Amniotic stem cell (primary cell): ENCODE measurements around the gene FAM53C.
"Not testable (repeated sequence)": the region's sequence is repeated elsewhere in the genome, so short reads cannot be mapped to it uniquely, and the experiment has no call there.

Source experiments
- DNase-seq: peaks from one replicate; lab custom pipeline; 2025; lab: John Stamatoyannopoulos, UW

FAM53C gene

GRCh38 chr5:138337685-138338410 is at the start of gene FAM53C:
FAM53C (plus strand) TSS chr5:138338266; CDS start chr5:138341336, 3,070 bp downstream.
- DNase-seq: peak; percentile 86

- DNase-seq: no peak
Observed at GRCh38 chr5:138289296-138289695, 48.8 kb upstream of the FAM53C start.

- DNase-seq: no peak
Observed at GRCh38 chr5:138303372-138303771, 34.7 kb upstream of the FAM53C start.

- no peak for DNase-seq
Observed at GRCh38 chr5:138305797-138306196, 32.3 kb upstream of the FAM53C start.

GRCh38 chr5:138315751-138316278 is 22.3 kb upstream of the FAM53C start:
- DNase-seq: no peak

- no peak for DNase-seq
Observed at GRCh38 chr5:138316355-138316754, 21.7 kb upstream of the FAM53C start.

GRCh38 chr5:138318211-138318610 is 19.9 kb upstream of the FAM53C start:
- not testable (repeated sequence) for DNase-seq

- DNase-seq: no peak
Observed at GRCh38 chr5:138330813-138331448, 7.1 kb upstream of the FAM53C start.

- DNase-seq: peak; percentile 98
Observed at GRCh38 chr5:138331449-138332368, 6.4 kb upstream of the FAM53C start, which contains the start of gene CDC25C. CDC25C (minus strand) TSS chr5:138331804; CDS start chr5:138331180, 624 bp downstream.

GRCh38 chr5:138334867-138335447 is 3.1 kb upstream of the FAM53C start:
- no peak for DNase-seq

- DNase-seq: peak; percentile 75
Observed at GRCh38 chr5:138336952-138337684, 948 bp upstream of the FAM53C start.

- no peak for DNase-seq
Observed at GRCh38 chr5:138338411-138339090, 485 bp downstream of the FAM53C start.

GRCh38 chr5:138339091-138339456 is 1.0 kb downstream of the FAM53C start:
- no peak for DNase-seq

- no peak for DNase-seq
Observed at GRCh38 chr5:138339464-138339863, 1.4 kb downstream of the FAM53C start.

GRCh38 chr5:138340008-138340407 is 1.9 kb downstream of the FAM53C start:
- DNase-seq: no peak

GRCh38 chr5:138344887-138345622 is 7.0 kb downstream of the FAM53C start:
- DNase-seq: no peak

- DNase-seq: no peak
Observed at GRCh38 chr5:138346889-138347288, 8.8 kb downstream of the FAM53C start.

- DNase-seq: no peak
Observed at GRCh38 chr5:138349852-138350562, 11.9 kb downstream of the FAM53C start.

GRCh38 chr5:138350563-138350890 is 12.5 kb downstream of the FAM53C start:
- DNase-seq: no peak
